NOMO-1 (cell line): Measurements from ENCODE around the gene METTL27.

Experiments
- DNase-seq, 2 experiments: peaks; one replicate each; lab custom pipeline; 2025; ENCODE audit not compliant: unreplicated experiment in 2 of 2; lab: John Stamatoyannopoulos, UW

Gene METTL27

DNA sequence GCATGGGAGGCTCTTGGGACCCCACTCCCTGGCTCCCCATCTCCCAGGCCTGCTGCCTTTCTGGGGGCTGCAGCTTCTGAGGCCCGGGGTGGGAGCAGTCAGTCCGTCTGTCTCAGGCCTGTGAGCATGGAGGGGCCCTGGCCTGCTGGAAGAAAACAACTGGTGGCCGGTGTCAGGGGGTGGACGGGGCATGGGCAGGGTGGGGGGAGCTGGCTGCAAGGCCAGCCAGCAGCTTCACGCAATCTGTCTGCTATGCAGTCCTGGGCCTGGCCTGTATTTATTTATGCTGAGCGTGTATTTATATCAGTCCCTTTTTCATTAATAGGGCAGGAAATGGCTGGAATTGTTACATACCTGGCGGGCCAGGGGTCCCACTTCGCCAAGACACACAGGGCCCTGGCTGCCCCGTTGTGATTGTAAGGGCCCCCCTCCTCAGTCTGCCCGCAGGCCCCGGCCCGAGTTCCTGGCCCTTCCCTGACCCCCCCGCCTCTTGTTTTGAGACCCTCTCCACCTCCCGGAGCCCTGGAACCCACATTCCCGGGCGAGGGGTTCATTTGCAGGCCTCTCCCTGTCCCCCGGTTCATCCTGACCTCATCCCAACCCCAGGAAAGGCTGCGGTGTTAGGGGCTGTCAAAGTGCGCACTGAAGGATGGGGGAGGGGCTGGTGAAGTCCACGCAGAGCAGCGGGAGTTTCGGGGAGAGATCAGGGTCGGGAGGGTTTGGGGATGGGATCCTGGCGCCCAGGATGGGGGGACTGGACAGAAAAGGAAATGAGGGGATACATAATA, 26.9 kb upstream of the METTL27 start:
- DNase-seq: no peak

DNA sequence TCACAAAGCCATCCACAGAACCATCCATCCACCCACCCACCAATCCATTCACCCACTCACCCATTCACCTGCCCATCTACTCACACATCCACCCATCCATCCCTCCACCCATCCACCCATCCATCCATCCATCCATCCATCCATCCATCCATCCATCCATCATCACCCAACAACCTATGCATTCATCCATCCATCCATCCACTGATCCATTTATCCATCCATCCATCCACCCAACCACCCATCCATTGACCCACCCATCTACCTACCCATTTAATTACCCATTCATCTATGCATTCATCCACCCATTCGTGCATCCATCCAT, 24.1 kb upstream of the METTL27 start:
- DNase-seq: no peak

DNA sequence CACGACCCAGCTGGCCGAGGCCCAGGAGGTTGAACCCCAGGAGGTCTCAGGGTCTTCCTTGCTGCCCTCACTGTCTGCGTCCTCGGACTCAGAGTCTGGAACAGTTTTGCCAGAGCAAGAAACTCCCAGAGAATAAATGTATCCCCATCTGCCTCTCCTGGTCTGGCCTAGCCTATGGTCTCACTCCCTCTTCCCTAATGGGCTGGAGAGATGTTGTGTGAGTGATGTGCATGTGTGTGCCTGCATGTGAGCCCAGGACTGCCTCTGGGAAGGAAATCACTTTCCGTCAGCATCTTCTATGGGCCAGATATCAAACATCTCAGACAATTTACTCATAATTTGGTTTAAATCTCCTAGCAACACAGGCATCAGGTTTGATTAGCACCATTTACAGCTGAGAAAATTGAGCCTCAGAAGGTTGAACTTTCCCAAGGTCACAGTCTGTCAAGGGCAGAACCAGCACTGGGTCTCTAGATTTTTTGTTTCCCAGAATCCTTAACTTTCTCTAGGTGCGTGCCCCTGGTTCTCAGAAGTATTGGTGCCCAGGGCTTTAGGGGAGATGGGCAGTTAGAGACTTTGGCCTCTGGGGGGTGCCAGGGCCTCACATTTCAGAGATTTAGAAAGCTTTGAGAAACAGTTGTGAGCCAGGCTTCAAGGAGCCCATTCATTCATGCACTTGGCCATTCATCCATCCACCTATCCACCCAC, 23.6 kb upstream of the METTL27 start:
- peak; percentile 67 to 84 for DNase-seq

DNA sequence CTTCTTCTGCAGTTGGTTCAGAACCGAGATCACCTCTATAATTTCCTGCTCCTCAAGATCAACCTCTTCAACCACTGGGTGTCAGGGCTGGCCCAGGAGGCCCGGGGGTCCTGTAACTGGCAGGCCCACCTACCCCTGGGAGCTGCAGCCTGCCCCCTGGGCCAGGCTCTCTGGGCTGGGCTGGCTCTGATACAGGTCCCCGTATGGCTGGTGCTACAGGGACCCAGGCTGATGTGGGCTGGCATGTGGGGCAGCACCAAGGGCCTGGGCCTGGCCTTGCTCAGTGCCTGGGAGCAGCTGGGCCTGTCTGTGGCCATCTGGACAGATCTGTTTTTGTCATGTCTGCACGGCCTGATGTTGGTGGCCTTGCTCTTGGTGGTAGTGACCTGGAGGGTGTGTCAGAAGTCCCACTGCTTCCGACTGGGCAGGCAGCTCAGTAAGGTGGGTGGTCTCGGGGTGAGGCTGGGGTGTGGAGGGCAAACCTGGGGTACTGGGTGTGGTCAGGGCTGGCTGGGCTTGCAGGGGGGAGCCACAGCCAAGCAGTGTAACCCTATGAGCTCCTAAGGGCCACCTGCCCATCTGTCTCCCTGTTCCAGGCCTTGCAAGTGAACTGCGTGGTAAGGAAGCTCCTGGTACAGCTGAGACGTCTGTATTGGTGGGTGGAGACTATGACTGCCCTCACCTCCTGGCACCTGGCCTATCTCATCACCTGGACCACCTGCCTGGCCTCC, 22.8 kb upstream of the METTL27 start:
- DNase-seq: no peak

DNA sequence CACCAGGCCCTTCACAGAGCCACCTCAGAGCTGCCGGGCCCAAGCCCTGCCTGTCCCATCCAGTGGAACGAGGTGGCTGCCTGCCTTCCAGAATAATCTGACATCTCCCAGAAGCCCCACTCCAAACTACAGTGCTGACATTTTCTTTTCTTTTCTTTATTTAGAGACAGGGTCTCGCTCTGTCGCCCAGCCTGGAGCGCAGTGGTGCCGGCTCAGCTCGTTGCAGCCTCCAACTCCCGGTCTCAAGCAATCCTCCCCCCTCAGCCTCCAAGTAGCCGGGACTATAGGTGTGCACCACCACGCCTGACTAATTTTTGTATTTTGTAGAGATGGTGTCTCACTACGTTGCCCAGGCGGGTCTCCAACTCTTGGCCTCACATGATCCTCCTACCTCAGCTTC, 19.0 kb upstream of the METTL27 start:
- no peak for DNase-seq

DNA sequence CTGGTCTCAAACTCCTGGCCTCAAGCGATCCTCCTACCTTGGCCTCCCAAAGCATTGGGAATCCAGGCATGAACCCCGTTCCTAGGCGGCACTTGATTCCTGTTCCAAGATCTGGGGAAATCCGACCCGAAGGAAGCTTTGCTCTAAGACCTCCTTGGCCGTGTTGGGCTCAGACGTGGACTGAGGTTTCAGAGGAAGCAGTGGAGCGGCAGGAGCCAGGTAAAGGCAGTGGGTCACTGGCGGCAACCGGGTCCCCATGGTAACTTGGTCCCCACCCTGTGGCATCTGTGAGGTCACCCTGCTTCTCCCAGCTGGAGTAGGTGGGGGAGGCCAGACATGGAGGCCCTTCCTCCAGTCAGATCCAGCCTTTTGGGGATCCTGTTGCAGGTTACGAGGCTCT, 18.5 kb upstream of the METTL27 start, which contains the start of gene TMEM270:
Gene TMEM270 (plus strand): TSS at position 301 of the 400 bp plus-strand sequence. CDS start 36 bp downstream, at position 337.
- DNase-seq: no peak

DNA sequence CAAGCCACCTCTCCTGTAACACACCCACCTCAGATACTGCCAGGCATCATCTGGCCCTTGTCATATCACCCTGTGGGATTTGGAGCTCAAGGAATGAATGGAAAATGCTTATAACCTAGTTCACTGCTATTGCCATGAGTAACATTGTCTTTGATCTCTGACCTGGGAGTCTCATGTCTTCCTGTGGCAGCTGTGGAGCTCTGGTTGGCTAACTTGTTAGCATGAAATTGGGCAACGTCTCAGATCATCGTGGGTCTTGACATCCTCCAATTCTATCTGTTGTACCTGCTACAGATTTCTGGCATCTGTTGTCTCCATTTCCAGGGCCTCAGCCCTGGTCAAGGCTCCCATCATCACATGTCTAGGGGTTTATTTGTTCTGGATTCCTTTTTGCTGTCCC, 16.5 kb upstream of the METTL27 start:
- peak in 1 of 2 experiments; percentile 28 for DNase-seq

DNA sequence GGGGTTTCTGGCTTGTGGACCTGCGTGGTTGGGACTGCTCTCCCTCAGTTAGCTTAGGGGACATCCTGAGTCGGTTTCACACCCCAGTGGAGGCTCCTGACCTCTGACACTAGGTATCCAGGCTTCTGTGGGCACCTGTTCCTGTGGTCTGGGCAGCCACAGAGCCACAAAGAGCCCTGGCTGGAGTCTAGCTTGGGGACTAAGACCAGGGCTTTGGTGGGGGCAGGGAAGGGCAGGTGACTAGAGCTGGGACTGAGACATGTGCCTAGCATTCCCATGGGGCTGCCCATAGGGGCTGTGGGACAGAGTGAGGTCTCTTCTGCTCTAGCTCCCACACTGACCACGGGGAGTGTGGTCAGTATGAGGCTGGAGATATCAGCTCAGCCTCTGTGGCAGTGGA, 14.6 kb upstream of the METTL27 start:
- DNase-seq: no peak

DNA sequence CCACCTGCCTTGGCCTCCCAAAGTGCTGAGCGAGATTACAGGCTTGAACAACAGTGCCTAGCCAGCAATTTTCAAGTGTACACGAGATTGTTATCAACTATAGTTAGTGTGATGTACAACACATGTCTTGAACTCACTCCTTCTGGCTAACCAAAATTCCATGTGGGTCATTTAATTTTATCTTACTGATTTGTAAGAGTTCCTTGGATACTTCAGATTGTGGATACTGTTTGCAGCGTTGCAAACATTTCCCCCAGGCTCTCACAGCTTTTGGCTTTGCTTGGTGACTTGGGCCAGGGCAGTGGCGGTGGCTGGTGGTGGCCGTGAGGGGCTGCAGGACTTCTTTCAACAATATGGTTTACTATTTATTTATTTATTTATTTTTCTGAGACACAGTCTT, 10.2 kb upstream of the METTL27 start:
- DNase-seq: no peak

DNA sequence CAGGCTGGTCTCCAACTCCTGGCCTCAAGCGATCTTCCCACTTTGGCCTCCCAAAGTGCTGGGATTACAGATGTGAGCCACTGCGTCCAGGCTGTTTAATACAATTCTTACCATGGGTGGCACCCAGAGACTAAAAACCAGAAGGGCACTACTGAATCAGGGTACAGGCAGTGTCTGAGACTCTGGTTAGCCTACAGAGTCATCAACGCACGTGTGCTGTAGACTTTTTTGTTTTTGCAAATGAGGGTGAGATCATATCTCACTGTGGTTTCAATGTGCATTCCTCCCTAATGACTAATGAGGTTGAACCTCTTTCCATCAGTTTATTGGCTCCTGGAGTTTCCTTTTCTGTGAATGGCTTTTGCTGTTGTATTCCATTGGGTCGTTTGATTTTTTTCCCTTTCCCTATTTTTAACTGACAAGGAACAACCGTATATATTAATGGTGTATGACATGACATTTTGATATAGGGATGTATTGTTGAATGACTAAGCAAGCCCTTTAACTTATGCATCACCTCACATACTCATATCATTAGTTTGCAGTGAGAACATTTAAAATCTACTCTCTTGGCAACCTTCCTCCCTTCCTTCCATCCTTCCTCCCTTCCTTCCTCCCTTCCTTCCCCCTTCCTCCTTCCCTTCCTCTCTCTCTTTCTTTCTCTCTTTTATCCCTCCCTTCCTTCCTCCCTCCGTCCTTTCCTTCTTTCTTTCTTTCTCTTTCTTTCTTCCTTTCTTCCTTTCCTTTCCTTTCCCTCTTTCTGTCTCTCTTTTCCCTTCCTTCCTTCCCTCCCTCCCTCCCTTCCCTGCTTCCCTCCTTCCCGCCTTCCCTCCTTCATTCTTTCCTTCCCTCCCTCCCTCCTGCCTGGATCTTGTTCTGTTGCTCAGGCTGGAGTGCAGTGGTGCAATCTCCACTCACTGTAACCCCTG, 9.4 kb upstream of the METTL27 start:
- peak; percentile 54 to 86 for DNase-seq

DNA sequence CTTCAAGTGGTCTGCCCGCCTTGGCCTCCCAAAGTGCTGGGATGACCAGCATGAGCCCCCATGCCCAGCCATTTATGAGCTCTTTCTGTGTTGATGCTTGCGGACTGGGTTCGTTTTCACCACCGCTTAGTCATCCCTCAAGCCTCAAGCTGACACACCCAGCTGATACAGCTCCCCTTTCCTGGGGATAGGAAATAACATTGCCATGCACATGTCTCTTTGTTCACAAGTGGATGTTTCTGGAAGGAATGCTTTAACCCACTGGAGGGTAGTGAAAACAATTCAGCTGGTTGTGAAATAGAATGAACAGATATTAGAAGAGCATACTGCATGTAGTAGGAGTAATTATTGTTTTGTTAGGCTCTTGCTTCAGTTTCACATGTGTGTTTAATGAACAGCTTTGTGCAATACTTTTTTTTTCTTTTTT, 8.5 kb upstream of the METTL27 start:
- peak; percentile 72 to 93 for DNase-seq

DNA sequence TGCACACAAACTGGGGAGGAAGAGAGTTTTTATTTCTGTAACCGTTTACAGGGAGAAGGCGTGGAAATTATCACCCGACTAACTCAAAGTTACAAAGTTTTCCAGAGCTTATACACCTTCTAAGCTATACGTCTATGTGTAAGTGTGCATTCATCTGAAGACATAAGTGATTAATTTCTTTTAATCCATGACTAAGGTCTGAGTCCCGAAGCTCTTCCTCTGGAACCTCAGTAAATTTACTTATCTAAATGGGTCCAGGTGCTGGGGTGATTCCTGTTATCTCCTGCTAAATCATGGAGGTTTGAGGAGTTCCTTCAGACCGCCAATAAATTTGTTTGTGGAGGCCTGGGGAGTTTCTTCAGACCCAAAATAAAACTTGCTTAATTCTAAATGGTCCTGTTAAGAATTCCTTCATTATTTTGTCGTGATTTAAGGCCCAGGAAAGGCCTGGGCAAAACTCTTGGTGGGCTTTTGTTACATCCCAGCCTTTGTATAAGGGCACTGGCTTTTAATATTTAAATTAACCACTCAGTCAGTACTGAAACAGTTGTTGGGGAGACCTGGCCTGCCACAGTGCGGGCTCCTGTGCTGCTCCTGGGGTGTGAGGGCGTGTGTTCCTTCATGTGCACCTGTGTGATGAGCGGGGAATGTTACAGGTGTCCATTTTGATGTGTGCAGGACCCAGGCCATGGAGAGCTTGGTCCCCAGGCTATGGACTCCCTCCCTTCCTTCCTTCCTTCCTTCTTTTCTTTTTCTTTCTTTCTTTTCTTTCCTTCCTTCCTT, 5.8 kb upstream of the METTL27 start:
- no peak for DNase-seq

DNA sequence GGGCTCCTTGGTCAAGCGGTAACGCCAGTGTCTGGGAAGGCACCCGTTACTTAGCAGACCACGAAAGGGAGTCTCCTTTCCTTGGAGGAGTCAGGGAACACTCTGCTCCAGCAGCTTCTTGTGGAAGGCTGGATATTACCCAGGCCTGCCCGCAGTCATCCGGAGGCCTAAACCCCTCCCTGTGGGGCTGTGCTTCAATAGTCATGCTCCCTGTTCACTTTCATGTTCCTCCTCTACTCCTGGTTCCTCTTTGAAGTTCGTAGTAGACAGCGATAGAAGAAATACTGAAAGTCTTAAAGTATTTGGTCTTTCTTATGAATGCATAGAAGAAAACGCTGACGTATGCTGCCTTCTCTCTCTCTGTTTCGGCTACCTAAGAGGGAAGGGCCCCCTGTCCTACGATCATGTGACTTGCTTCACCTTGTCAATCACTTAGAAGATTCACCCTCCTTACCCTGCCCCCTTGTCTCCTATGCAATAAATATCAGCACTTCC, 3.4 kb upstream of the METTL27 start:
- DNase-seq: peak; percentile 85 to 99

DNA sequence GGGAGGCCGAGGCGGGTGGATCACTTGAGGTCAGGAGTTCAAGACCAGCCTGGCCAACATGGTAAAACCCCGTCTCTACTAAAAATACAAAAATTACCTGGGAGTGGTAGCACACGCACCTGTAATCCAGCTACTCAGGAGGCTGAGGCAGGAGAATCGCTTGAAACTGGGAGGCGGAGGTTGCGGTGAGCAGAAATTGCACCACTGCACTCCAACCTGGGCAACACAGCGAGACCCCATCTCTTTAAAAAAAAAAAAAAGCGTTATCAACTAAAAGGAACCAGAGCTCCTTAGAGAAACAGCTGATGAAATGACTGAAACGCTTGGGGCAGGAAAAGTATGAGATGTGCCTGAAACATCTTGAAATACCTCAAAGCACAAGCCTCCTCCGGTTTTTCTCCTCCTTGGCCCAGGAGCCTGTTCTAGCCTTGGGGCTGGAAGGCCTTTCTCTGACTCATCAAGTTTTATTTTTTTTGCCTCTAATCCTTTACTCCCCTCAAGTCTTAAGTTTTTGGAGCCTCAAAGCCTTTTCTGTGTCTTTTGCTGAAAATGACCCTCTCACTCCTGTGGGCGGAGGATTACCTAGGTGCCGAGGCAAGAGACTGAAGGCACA, 2.6 kb upstream of the METTL27 start:
- DNase-seq: no peak

DNA sequence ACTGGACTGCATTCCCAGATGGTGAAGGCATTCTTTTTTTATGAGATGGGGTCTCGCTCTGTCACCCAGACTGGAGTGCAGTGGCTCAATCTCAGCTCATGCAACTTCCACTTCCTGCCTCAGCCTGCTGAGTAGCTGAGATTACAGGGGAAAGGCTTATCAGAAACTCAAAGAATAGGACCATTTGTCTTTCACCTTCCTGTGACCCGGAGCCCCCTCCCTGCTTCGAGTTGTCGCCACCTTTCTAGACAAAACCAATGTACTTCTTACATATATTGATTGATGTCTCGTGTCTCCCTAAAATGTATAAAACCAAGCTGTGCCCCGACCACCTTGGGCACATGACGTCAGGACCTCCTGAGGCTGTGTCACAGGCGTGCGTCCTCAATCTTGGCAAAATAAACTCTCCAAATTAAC, 1.8 kb upstream of the METTL27 start:
- DNase-seq: no peak

DNA sequence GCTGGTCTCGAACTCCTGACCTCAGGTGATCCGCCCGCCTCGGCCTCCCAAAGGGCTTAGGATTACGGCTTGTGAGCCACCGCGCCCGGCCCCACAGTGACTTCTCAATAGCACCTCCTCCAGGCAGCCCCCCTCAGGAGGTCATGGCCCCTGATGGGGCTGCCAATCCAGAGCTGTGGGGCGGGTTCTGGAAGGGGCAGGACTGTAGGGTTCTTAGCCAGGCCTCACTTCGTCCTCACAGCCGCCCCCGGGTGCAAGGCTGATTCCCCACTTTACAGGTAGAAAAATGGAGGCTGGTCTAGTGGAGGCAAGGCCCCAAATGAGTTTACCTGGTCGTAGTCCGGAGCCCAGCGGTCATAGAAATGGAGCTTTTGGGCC, 638 bp downstream of the METTL27 start:
- DNase-seq: no peak

DNA sequence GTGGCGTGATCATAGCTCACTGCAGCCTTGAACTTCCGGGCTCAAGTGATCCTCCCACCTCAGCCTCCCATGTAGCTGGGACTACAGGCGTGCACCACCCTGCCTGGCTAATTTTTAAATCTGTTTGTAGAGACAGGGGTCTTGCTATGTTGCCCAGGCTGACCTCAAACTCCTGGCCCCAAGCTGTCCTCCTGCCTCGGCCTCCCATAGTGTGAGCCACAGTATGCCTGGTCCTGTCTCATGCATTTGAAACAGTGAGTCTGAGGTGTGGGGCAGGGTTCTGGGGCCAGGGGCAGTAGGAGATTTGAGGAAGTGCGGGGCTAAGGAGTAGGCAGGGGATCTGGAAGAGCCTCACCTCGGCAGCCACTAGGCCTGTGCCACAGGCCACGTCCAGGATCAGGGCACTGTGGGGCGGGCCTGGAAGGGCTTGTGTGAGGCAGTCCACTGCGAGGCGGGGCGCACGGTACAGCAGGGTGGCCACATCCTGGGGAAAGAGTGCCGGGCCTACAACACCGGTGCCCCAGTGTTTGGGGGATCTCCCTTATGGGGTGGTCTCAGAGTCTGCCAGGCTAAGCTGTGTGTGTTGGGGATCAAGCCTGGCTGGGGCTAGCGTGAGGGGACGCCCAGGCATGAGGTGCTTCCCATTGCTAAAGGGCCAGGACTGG, 1.5 kb downstream of the METTL27 start:
- DNase-seq: no peak
